ENCODE data around the gene LRRC51. TPM values are rescaled to one million over a fixed set of nuclear protein-coding genes. Genes with fewer than 3 reads are reported as not detected.

LRRC51 gene
- total RNA-seq, 4 donors from 2014 or later: 3.2 to 7.0 (median 4.5) TPM

- TF ChIP-seq CTCF (IDR thresholded peaks at IDR 0.05; ENCODE audit: low read depth): no peak
These were observed 60.4 kb downstream of the LRRC51 start for GRCh38 chr11:72141066-72141465.

GRCh38 chr11:72144807-72145565, 64.3 kb downstream of the LRRC51 start:
- no peak for TF ChIP-seq CTCF (IDR thresholded peaks at IDR 0.05; ENCODE audit: low read depth)

Small RNA genes lying within 50 kb of the gene (small RNA-seq; reads per million reads assigned to genes)
- not detected for gene MIR3165
- not detected for gene RNU6-72P

Other genes with a start within 250 kb of the LRRC51 start
- not detected for gene DEFB108B, start 247.7 kb upstream of the LRRC51 start, total RNA-seq
- not detected for gene DEFB131B, start 202.4 kb upstream of the LRRC51 start, total RNA-seq
- 1 to 10 TPM; 3.1 to 8.2 (median 6.4) TPM for gene XNDC1N, start 152.3 kb upstream of the LRRC51 start, total RNA-seq
- 10 to 100 TPM; 14.3 to 21.4 (median 17.8) TPM for gene RNF121, start 151.8 kb upstream of the LRRC51 start, total RNA-seq
- 10 to 100 TPM in 1 of 4 donors, 1 to 10 TPM in 3; 3.5 to 14.1 (median 5.3) TPM for gene IL18BP, start 81.9 kb upstream of the LRRC51 start, total RNA-seq
- 100 to 1,000 TPM; 121 to 365 (median 225) TPM for gene NUMA1, start 308 bp upstream of the LRRC51 start, total RNA-seq
- 100 to 1,000 TPM in 1 of 4 donors, 10 to 100 TPM in 3; 84.6 to 128 (median 91.9) TPM for gene LAMTOR1, start 22.4 kb downstream of the LRRC51 start, total RNA-seq
- gene TOMT, start 25.1 kb downstream of the LRRC51 start, total RNA-seq: not detected
- gene ANAPC15, start 31.8 kb downstream of the LRRC51 start, total RNA-seq: 10 to 100 TPM; 17.3 to 28.6 (median 21.1) TPM
- under 1 TPM in 2 of 4 donors, not detected in 2; 0.68 to 0.88 TPM for gene FOLR3, start 54.9 kb downstream of the LRRC51 start, total RNA-seq
- gene FOLR1, start 111.3 kb downstream of the LRRC51 start, total RNA-seq: not detected
- 100 to 1,000 TPM in 3 of 4 donors, 10 to 100 TPM in 1; 75.9 to 140 (median 136) TPM for gene FOLR2, start 135.9 kb downstream of the LRRC51 start, total RNA-seq
- gene INPPL1, start 143.9 kb downstream of the LRRC51 start, total RNA-seq: 10 to 100 TPM; 43.8 to 80.3 (median 60.3) TPM
- gene PHOX2A, start 163.3 kb downstream of the LRRC51 start, total RNA-seq: not detected

All from subcutaneous adipose tissue (tissue), 4 donors.